HFF-Myc (cell line): ENCODE data around the gene BRI3.

Source experiments
- DNase-seq: peaks from one replicate; pipeline ENCODE4 v3.0.0-alpha.2; 2011; ENCODE audit warnings: low read depth; ENCODE audit errors: extremely low read depth
- H3K4me3 ChIP-seq: replicated peaks from 2 replicates; pipeline ENCODE4 v1.5.1; 2011; ENCODE audit warnings: low read depth, mild to moderate bottlenecking, control low read depth, low read length
- CTCF ChIP-seq: IDR thresholded peaks from 2 replicates; pipeline ENCODE4 v1.5.1; 2012; ENCODE audit warnings: mild to moderate bottlenecking, low read depth, low read length, control low read depth; ENCODE audit errors: missing control alignments

The BRI3 gene

GRCh38 chr7:98242934-98243333 is 38.6 kb upstream of the BRI3 start:
- no peak for DNase-seq
- H3K4me3 ChIP-seq = no peak overlapping the region
- TF ChIP-seq CTCF = no peak

- H3K4me3 ChIP-seq = no peak overlapping the region
- DNase-seq = no peak
- no peak for TF ChIP-seq CTCF
Measured at GRCh38 chr7:98244871-98245270, 36.6 kb upstream of the BRI3 start.

- DNase-seq = no peak
- TF ChIP-seq CTCF = no peak
Measured at GRCh38 chr7:98248156-98248555, 33.3 kb upstream of the BRI3 start.

GRCh38 chr7:98249106-98249505 is 32.4 kb upstream of the BRI3 start:
- no peak for TF ChIP-seq CTCF
- no peak overlapping the region for H3K4me3 ChIP-seq
- no peak for DNase-seq

More at GRCh38 chr7:98248156-98248555, 33.3 kb upstream of the BRI3 start:
- no peak overlapping the region for H3K4me3 ChIP-seq

GRCh38 chr7:98250789-98251188 is 30.7 kb upstream of the BRI3 start:
- DNase-seq = no peak
- no peak overlapping the region; the same call in 1 of the 2 replicates for H3K4me3 ChIP-seq
- no peak for TF ChIP-seq CTCF

- no peak for TF ChIP-seq CTCF
- H3K4me3 ChIP-seq = peak overlapping the region; percentile 86
- no peak for DNase-seq
Measured at GRCh38 chr7:98251231-98251600, 30.3 kb upstream of the BRI3 start.
